ENCODE measurements around the gene FRYL.

GRCh38 chr4:48481581-48481980 is 298.5 kb downstream of the FRYL start:
- no peak for TF ChIP-seq CTCF (IDR thresholded peaks at IDR 0.05)
- no peak for TF ChIP-seq POLR2A (IDR thresholded peaks at IDR 0.05)
